ENCODE measurements around the gene ETDC.
A peak's percentile ranks its signal among the peaks of the same experiment; 100 is the strongest.

ETDC gene

GRCh38 chrX:135340831-135341230 is 31.6 kb downstream of the ETDC start:
- H2BK120ac ChIP-seq (ENCODE audit: insufficient read depth, low read length, poor library complexity): no peak overlapping the region

GRCh38 chrX:135345107-135345589 is 35.9 kb downstream of the ETDC start:
- H3K4me2 ChIP-seq (ENCODE audit: low read length): peak overlapping the region; percentile 88
- H3K9ac ChIP-seq (ENCODE audit: low read length): peak overlapping the region; percentile 69
- peak overlapping the region; percentile 71 for H4K91ac ChIP-seq (ENCODE audit: low read depth, low read length)
- no peaks in the 10 kb centered on the region for H3K9me3 ChIP-seq (ENCODE audit: insufficient read depth, low read depth, low read length)
- H3K27me3 ChIP-seq (ENCODE audit: insufficient read depth, low read length): no peaks in the 10 kb centered on the region
- WGBS (ENCODE audit: extremely low coverage, insufficient coverage, insufficient read length): no CpG with 5 or more reads among the region's 18 CpGs
- H2AFZ ChIP-seq (ENCODE audit: insufficient read depth, low read length, poor library complexity): peak overlapping the region; percentile 70
- peaks cover 6 to 9% of the 10 kb centered on the region in 2 experiments for H3K36me3 ChIP-seq (ENCODE audit: control insufficient read depth in 1 of 2, insufficient read depth in 2 of 2, low read length in 2 of 2)
- no peak overlapping the region for H2BK12ac ChIP-seq (ENCODE audit: low read length)
- peak overlapping the region; percentile 75 for H3K4me3 ChIP-seq (ENCODE audit: low read depth, low read length)
- peaks cover 5% of the 10 kb centered on the region for H3K79me1 ChIP-seq (ENCODE audit: low read length)
- no peak overlapping the region for H2AK5ac ChIP-seq (ENCODE audit: low read length)
- H3K14ac ChIP-seq (ENCODE audit: low read length): no peak overlapping the region
- no peak overlapping the region for H2BK120ac ChIP-seq (ENCODE audit: insufficient read depth, low read length, poor library complexity)
- H4K8ac ChIP-seq (ENCODE audit: low read depth, low read length): peak overlapping the region; percentile 66
- peaks cover 5% of the 10 kb centered on the region for H3K79me2 ChIP-seq (ENCODE audit: control insufficient read depth, insufficient read depth, low read length, poor library complexity)
- H3K4me1 ChIP-seq (ENCODE audit: control insufficient read depth in 1 of 2, insufficient read depth in 2 of 2, low read length in 2 of 2): peaks cover 2 to 9% of the 10 kb centered on the region in 2 experiments
- H2BK5ac ChIP-seq (ENCODE audit: low read depth, low read length, poor library complexity): no peak overlapping the region
- H3K18ac ChIP-seq (ENCODE audit: low read length): peak overlapping the region; percentile 39
- no peak overlapping the region for H3K23ac ChIP-seq (ENCODE audit: low read length)
- H4K12ac ChIP-seq (ENCODE audit: low read depth, low read length): peak overlapping the region; percentile 48
- no peak overlapping the region for H3K27ac ChIP-seq (ENCODE audit: low read depth, low read length)
- peak in 1 of 2 donors; percentile 1 for DNase-seq
- H3K4ac ChIP-seq (ENCODE audit: low read depth, low read length): peak overlapping the region; percentile 27

More at GRCh38 chrX:135340831-135341230, 31.6 kb downstream of the ETDC start:
- Histone ChIP-seq H3K4me2 (ENCODE audit: low read length) (no peak overlapping the region), H3K23ac (ENCODE audit: low read length) (no peak overlapping the region), H3K27ac (ENCODE audit: low read depth, low read length) (no peak overlapping the region), H3K79me2 (ENCODE audit: control insufficient read depth, insufficient read depth, low read length, poor library complexity) (peaks cover 5% of the 10 kb centered on the region), H3K18ac (ENCODE audit: low read length) (no peak overlapping the region), H3K4me3 (ENCODE audit: low read depth, low read length) (no peak overlapping the region), H3K36me3 (ENCODE audit: control insufficient read depth in 1 of 2, insufficient read depth in 2 of 2, low read length in 2 of 2) (no peaks in the 10 kb centered on the region), H2AK5ac (ENCODE audit: low read length) (no peak overlapping the region), H4K8ac (ENCODE audit: low read depth, low read length) (no peak overlapping the region), H2BK12ac (ENCODE audit: low read length) (no peak overlapping the region), H3K79me1 (ENCODE audit: low read length) (peaks cover 5% of the 10 kb centered on the region), H3K27me3 (ENCODE audit: insufficient read depth, low read length) (no peaks in the 10 kb centered on the region), H4K12ac (ENCODE audit: low read depth, low read length) (no peak overlapping the region), H4K91ac (ENCODE audit: low read depth, low read length) (no peak overlapping the region), H3K9me3 (ENCODE audit: insufficient read depth, low read depth, low read length) (no peaks in the 10 kb centered on the region), H3K4ac (ENCODE audit: low read depth, low read length) (no peak overlapping the region), H2AFZ (ENCODE audit: insufficient read depth, low read length, poor library complexity) (no peak overlapping the region), H3K14ac (ENCODE audit: low read length) (no peak overlapping the region), H2BK5ac (ENCODE audit: low read depth, low read length, poor library complexity) (no peak overlapping the region), H3K9ac (ENCODE audit: low read length) (no peak overlapping the region), H3K4me1 (ENCODE audit: control insufficient read depth in 1 of 2, insufficient read depth in 2 of 2, low read length in 2 of 2) (peaks cover 7 to 12% of the 10 kb centered on the region in 2 experiments)
- no peak for DNase-seq
- WGBS (ENCODE audit: extremely low coverage, insufficient coverage, insufficient read length): no CpG with 5 or more reads among the region's 2 CpGs

- peaks cover 5% of the 10 kb centered on the region for H3K79me2 ChIP-seq (ENCODE audit: control insufficient read depth, insufficient read depth, low read length, poor library complexity)
- no peaks in the 10 kb centered on the region for H3K9me3 ChIP-seq (ENCODE audit: insufficient read depth, low read depth, low read length)
- no peak overlapping the region for H2AFZ ChIP-seq (ENCODE audit: insufficient read depth, low read length, poor library complexity)
- no peaks in the 10 kb centered on the region for H3K27me3 ChIP-seq (ENCODE audit: insufficient read depth, low read length)
- peaks cover 2 to 9% of the 10 kb centered on the region in 2 experiments for H3K4me1 ChIP-seq (ENCODE audit: control insufficient read depth in 1 of 2, insufficient read depth in 2 of 2, low read length in 2 of 2)
- no peak overlapping the region for H2BK120ac ChIP-seq (ENCODE audit: insufficient read depth, low read length, poor library complexity)
- H3K4me2 ChIP-seq (ENCODE audit: low read length): no peak overlapping the region
- no peak for DNase-seq
- peaks cover 12 to 13% of the 10 kb centered on the region in 2 experiments for H3K36me3 ChIP-seq (ENCODE audit: control insufficient read depth in 1 of 2, insufficient read depth in 2 of 2, low read length in 2 of 2)
- no peak overlapping the region for H2BK12ac ChIP-seq (ENCODE audit: low read length)
- H3K9ac ChIP-seq (ENCODE audit: low read length): no peak overlapping the region
- H4K12ac ChIP-seq (ENCODE audit: low read depth, low read length): no peak overlapping the region
- H3K4ac ChIP-seq (ENCODE audit: low read depth, low read length): no peak overlapping the region
- H3K4me3 ChIP-seq (ENCODE audit: low read depth, low read length): no peak overlapping the region
- peaks cover 5% of the 10 kb centered on the region for H3K79me1 ChIP-seq (ENCODE audit: low read length)
- WGBS (ENCODE audit: extremely low coverage, insufficient coverage, insufficient read length): no CpG with 5 or more reads among the region's 6 CpGs
- no peak overlapping the region for H4K8ac ChIP-seq (ENCODE audit: low read depth, low read length)
- no peak overlapping the region for H4K91ac ChIP-seq (ENCODE audit: low read depth, low read length)
- H3K14ac ChIP-seq (ENCODE audit: low read length): no peak overlapping the region
- H3K23ac ChIP-seq (ENCODE audit: low read length): no peak overlapping the region
- H3K27ac ChIP-seq (ENCODE audit: low read depth, low read length): no peak overlapping the region
- H2AK5ac ChIP-seq (ENCODE audit: low read length): no peak overlapping the region
- no peak overlapping the region for H3K18ac ChIP-seq (ENCODE audit: low read length)
- no peak overlapping the region for H2BK5ac ChIP-seq (ENCODE audit: low read depth, low read length, poor library complexity)
These were observed 37.7 kb downstream of the ETDC start for GRCh38 chrX:135346975-135347374.

GRCh38 chrX:135347381-135348016 is 38.2 kb downstream of the ETDC start:
- Histone ChIP-seq H3K9me3 (ENCODE audit: insufficient read depth, low read depth, low read length) (no peaks in the 10 kb centered on the region), H3K9ac (ENCODE audit: low read length) (no peak overlapping the region), H3K4ac (ENCODE audit: low read depth, low read length) (no peak overlapping the region), H3K36me3 (ENCODE audit: control insufficient read depth in 1 of 2, insufficient read depth in 2 of 2, low read length in 2 of 2) (peaks cover 12 to 13% of the 10 kb centered on the region in 2 experiments), H3K27ac (ENCODE audit: low read depth, low read length) (no peak overlapping the region), H3K4me1 (ENCODE audit: control insufficient read depth in 1 of 2, insufficient read depth in 2 of 2, low read length in 2 of 2) (peaks cover 0 to 4% of the 10 kb centered on the region in 2 experiments), H3K79me2 (ENCODE audit: control insufficient read depth, insufficient read depth, low read length, poor library complexity) (peaks cover 3% of the 10 kb centered on the region), H3K4me2 (ENCODE audit: low read length) (no peak overlapping the region), H4K8ac (ENCODE audit: low read depth, low read length) (no peak overlapping the region), H2BK120ac (ENCODE audit: insufficient read depth, low read length, poor library complexity) (no peak overlapping the region), H3K18ac (ENCODE audit: low read length) (no peak overlapping the region), H4K12ac (ENCODE audit: low read depth, low read length) (no peak overlapping the region), H3K14ac (ENCODE audit: low read length) (no peak overlapping the region), H2BK5ac (ENCODE audit: low read depth, low read length, poor library complexity) (no peak overlapping the region), H3K79me1 (ENCODE audit: low read length) (peaks cover 5% of the 10 kb centered on the region), H2AK5ac (ENCODE audit: low read length) (no peak overlapping the region), H4K91ac (ENCODE audit: low read depth, low read length) (no peak overlapping the region), H2BK12ac (ENCODE audit: low read length) (no peak overlapping the region), H3K27me3 (ENCODE audit: insufficient read depth, low read length) (no peaks in the 10 kb centered on the region), H3K23ac (ENCODE audit: low read length) (no peak overlapping the region), H2AFZ (ENCODE audit: insufficient read depth, low read length, poor library complexity) (no peak overlapping the region), H3K4me3 (ENCODE audit: low read depth, low read length) (no peak overlapping the region)
- no peak for DNase-seq

Measured in trophoblast cell (in vitro differentiated cells and primary cell).